Duodenal mucosa (tissue), 2 donors: Measurements from ENCODE around the gene PDS5B.

ENCODE experiments used
- H3K27ac ChIP-seq: one replicate; pipeline ENCODE4 v1.7.0; 2013; ENCODE audit warnings: low read depth, low read length
- H3K27me3 ChIP-seq, 2 donors: one replicate each; pipeline ENCODE4 v1.7.0; 2013; ENCODE audit warnings: low read length in 2 of 2, control low read depth in 1 of 2; ENCODE audit not compliant: insufficient read depth in 2 of 2, control insufficient read depth in 1 of 2
- H3K36me3 ChIP-seq, 2 donors: one replicate each; pipeline ENCODE4 v1.7.0; 2013; ENCODE audit warnings: low read length in 2 of 2, control low read depth in 1 of 2; ENCODE audit not compliant: insufficient read depth in 2 of 2, control insufficient read depth in 1 of 2
- H3K4me1 ChIP-seq, 2 donors: one replicate each; pipeline ENCODE4 v1.7.0; 2013; ENCODE audit warnings: low read length in 2 of 2, control low read depth in 1 of 2; ENCODE audit not compliant: insufficient read depth in 2 of 2, control insufficient read depth in 1 of 2
- H3K4me3 ChIP-seq, 2 donors: one replicate each; pipeline ENCODE4 v1.7.0; 2013; ENCODE audit warnings: low read length in 2 of 2, low read depth in 1 of 2
- H3K9ac ChIP-seq, 2 donors: one replicate each; pipeline ENCODE4 v1.7.0; 2013; ENCODE audit warnings: low read length in 2 of 2, low read depth in 1 of 2
- H3K9me3 ChIP-seq, 2 donors: one replicate each; pipeline ENCODE4 v1.7.0; 2013; ENCODE audit warnings: low read length in 2 of 2, control low read depth in 1 of 2; ENCODE audit not compliant: control insufficient read depth in 1 of 2

Gene PDS5B

GRCh38 chr13:32733690-32734089 lies 147.4 kb downstream of the PDS5B start:
- Histone ChIP-seq H3K4me1 (peaks cover 5 to 23% of the 10 kb centered on the region in 2 donors), H3K9ac (no peak overlapping the region), H3K27ac (no peak overlapping the region), H3K9me3 (no peaks in the 10 kb centered on the region), H3K27me3 (no peaks in the 10 kb centered on the region), H3K36me3 (no peaks in the 10 kb centered on the region), H3K4me3 (no peak overlapping the region)

GRCh38 chr13:32734511-32734910 lies 148.3 kb downstream of the PDS5B start:
- Histone ChIP-seq H3K4me3 (no peak overlapping the region), H3K27ac (no peak overlapping the region), H3K9ac (no peak overlapping the region), H3K36me3 (no peaks in the 10 kb centered on the region), H3K9me3 (no peaks in the 10 kb centered on the region), H3K27me3 (no peaks in the 10 kb centered on the region), H3K4me1 (peaks cover 5 to 23% of the 10 kb centered on the region in 2 donors)

DNA sequence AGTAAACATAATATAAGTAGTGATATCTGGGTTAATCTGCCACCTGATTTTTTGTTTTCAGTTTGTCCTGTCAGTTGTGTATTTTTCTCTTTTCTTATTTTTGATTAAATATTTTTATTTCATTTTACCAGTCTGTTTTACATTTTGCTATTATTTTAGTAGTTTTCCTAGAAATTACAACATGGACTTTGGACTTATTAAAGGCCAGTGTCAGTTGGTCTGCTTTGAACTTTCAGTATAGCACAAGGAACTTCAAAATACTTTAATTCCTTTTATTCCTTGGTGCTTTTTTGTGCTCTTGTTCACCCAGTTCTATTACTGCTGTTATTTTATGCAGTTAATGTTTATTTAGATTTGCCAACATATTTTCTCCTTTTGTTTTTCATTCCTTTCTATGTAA lies 149.6 kb downstream of the PDS5B start:
- no peaks in the 10 kb centered on the region for H3K27me3 ChIP-seq
- peaks cover 5 to 23% of the 10 kb centered on the region in 2 donors for H3K4me1 ChIP-seq
- H3K9me3 ChIP-seq, result no peaks in the 10 kb centered on the region
- peak overlapping the region in 1 of 2 donors; percentile 45 for H3K9ac ChIP-seq
- no peaks in the 10 kb centered on the region for H3K36me3 ChIP-seq
- no peak overlapping the region for H3K27ac ChIP-seq
- H3K4me3 ChIP-seq, result no peak overlapping the region

- no peaks in the 10 kb centered on the region for H3K9me3 ChIP-seq
- H3K4me3 ChIP-seq, result peak overlapping the region; percentile 63 to 70
- no peaks in the 10 kb centered on the region for H3K27me3 ChIP-seq
- peak overlapping the region; percentile 45 to 55 for H3K9ac ChIP-seq
- H3K36me3 ChIP-seq, result peaks cover under 1% of the 10 kb centered on the region in 2 donors
- peaks cover under 1 to 23% of the 10 kb centered on the region in 2 donors for H3K4me1 ChIP-seq
- no peak overlapping the region for H3K27ac ChIP-seq
Observed at GRCh38 chr13:32736648-32737047, 150.4 kb downstream of the PDS5B start.

DNA sequence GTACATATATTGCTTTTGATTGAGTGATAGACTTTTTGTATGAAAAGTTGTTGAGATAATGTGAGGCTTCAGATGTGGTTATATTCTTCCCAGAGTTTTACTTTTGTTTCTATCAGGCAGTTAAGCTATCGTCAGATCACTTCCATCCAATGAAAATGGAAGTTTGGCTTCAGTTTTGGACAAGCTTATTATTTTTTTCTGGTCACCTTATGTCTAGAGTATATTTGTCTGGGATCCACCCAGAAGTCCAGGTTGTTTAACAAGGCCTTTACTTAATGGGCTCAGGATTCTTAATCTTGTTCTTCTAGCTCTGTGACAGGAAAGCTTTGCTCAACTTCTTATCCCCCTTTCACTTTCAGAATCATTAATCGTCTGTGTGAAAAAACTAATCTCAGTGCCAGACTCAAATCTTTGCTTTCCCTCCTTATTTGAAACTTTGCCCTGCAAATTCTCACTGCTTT lies 150.9 kb downstream of the PDS5B start:
- H3K36me3 ChIP-seq, result peaks cover 3 to 4% of the 10 kb centered on the region in 2 donors
- H3K9me3 ChIP-seq, result no peaks in the 10 kb centered on the region
- peak overlapping the region; percentile 58 for H3K27ac ChIP-seq
- peaks cover 0 to 23% of the 10 kb centered on the region in 2 donors for H3K4me1 ChIP-seq
- peak overlapping the region; percentile 63 to 70 for H3K4me3 ChIP-seq
- no peaks in the 10 kb centered on the region for H3K27me3 ChIP-seq
- H3K9ac ChIP-seq, result peak overlapping the region; percentile 45 to 55

- no peaks in the 10 kb centered on the region for H3K9me3 ChIP-seq
- peak overlapping the region; percentile 45 to 55 for H3K9ac ChIP-seq
- H3K4me1 ChIP-seq, result peaks cover 0 to 24% of the 10 kb centered on the region in 2 donors
- H3K27ac ChIP-seq, result peak overlapping the region; percentile 58
- no peaks in the 10 kb centered on the region for H3K27me3 ChIP-seq
- peaks cover 3 to 4% of the 10 kb centered on the region in 2 donors for H3K36me3 ChIP-seq
- peak overlapping the region; percentile 63 to 70 for H3K4me3 ChIP-seq
Observed at GRCh38 chr13:32737679-32738078, 151.4 kb downstream of the PDS5B start.

DNA sequence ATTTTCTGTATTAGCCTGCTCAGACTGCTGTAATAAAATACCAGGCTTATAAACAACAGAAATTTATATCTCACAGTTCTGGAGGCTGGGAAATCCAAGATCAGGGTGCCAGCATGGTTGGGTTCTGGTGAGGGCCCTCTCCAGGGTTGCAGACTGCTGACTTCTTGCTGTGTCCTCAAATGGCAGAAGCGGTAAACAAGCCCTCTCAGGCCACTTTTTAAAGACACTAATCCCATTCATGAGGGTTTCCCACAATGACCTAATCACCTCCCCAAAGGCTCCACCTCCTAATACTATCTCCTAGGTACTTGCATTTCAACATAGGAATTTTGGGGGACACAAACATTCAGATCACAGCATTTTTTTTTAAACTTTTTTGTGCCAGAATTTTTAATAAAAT lies 159.3 kb downstream of the PDS5B start:
- Histone ChIP-seq H3K27me3 (no peaks in the 10 kb centered on the region), H3K4me1 (peaks cover 4 to 11% of the 10 kb centered on the region in 2 donors), H3K9ac (no peak overlapping the region), H3K27ac (no peak overlapping the region), H3K36me3 (peaks cover 3 to 17% of the 10 kb centered on the region in 2 donors), H3K9me3 (no peaks in the 10 kb centered on the region), H3K4me3 (no peak overlapping the region)

GRCh38 chr13:32746474-32746873 lies 160.2 kb downstream of the PDS5B start:
- Histone ChIP-seq H3K36me3 (peaks cover 3 to 20% of the 10 kb centered on the region in 2 donors), H3K27ac (no peak overlapping the region), H3K9me3 (no peaks in the 10 kb centered on the region), H3K4me1 (peaks cover 4 to 11% of the 10 kb centered on the region in 2 donors), H3K9ac (no peak overlapping the region), H3K4me3 (no peak overlapping the region), H3K27me3 (no peaks in the 10 kb centered on the region)

- Histone ChIP-seq H3K4me3 (no peak overlapping the region), H3K27ac (no peak overlapping the region), H3K9ac (no peak overlapping the region), H3K36me3 (peaks cover 0 to 16% of the 10 kb centered on the region in 2 donors), H3K9me3 (no peaks in the 10 kb centered on the region), H3K4me1 (peaks cover 2 to 10% of the 10 kb centered on the region in 2 donors), H3K27me3 (no peaks in the 10 kb centered on the region)
Observed at GRCh38 chr13:32748305-32748704, 162.1 kb downstream of the PDS5B start.

DNA sequence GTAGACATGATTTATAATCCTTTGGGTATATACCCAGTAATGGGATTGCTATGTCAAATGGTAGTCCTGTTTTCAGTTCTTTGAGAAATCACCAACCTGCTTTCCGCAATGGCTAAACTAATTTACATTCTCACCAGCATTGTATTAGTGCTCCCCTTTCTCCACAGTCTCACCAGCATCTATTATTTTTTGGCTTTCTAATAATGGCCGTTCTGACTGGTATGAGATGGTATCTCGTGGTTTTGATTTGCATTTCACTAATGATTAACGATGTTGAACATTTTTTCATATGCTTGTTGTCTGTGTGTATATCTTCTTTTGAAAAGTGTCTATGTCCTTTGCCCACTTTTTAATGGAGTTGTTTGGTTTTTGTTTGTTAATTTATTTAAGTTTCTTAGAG lies 165.1 kb downstream of the PDS5B start:
- Histone ChIP-seq H3K9me3 (no peaks in the 10 kb centered on the region), H3K36me3 (peaks cover 5 to 21% of the 10 kb centered on the region in 2 donors), H3K9ac (no peak overlapping the region), H3K27ac (no peak overlapping the region), H3K4me1 (peaks cover 0 to 10% of the 10 kb centered on the region in 2 donors), H3K4me3 (no peak overlapping the region), H3K27me3 (no peaks in the 10 kb centered on the region)
